TTC549 (cell line): ENCODE measurements around the gene SMTN.
"Not testable (repeated sequence)": the region's sequence is repeated elsewhere in the genome, so short reads cannot be mapped to it uniquely, and the experiment has no call there.

Experiments
- FAIRE-seq: peaks from 2 replicates; lab custom pipeline; 2012; peaks lifted over from hg19 to GRCh38; lab: Jason Lieb, UNC

The SMTN gene

GRCh38 chr22:31080848-31081649, at the start of gene SMTN:
Gene SMTN, plus strand, starts transcription at chr22:31081318. Its CDS starts 1,941 bp downstream, at chr22:31083259.
- FAIRE-seq = no peak

DNA sequence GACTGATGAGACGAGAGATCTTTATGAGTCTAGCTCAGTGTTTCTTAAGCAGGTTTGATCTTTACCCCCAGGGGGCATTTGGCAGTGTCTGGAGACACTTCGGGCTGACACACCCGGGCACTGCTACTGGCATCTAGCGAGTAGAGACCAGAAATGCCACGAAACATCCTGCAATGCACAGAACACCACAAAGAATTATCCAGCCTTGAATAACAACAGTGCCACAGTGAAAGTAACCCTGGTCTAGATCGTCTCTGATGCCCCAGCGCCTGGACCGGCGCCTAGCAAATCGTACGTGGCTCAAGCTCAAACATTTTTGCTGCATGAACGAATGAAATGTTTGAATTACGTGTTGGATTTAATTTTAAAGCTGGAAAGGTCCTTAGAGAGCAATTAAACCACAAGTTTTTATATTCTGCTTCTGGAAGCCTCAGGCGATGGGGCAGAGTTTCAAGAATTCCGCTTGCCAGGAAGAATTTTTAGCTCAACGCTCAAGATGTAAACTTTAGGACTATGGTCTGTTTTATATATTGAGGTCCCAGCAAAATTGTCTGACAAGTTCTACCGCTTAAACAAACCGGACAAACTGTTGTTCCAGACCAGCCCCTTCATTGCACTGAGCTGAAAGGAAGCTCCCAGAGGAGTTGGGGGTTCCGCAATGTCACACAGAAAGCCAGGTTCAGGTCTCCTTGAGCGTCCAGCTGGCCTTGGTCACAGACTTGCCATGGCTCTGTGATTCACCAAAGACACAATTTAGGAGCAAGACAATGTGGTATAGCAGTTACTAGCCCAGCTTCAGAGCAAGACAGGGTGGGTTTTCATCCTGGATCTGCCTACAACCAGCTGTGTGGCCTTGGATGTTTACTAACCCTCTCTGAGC, 44.2 kb upstream of the SMTN start:
- FAIRE-seq = no peak

DNA sequence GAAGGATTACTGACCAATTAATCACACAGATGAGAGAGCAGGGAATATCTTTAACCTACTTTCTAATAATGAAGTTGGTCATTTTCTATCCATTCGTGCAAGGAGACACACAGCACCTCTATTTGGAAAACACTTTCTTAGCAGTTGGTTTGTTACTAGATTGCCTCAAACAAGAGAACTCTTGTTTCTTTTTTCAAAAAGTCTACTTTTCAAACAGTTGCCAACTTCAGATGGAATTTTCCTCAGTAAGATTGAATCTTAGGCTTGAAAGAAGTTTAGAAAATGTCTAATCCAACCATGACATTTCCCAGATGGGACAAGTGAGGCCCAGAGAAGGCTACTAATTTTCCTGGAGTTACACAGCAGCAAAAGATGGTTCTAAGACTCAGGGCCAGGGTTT, 42.4 kb upstream of the SMTN start:
- FAIRE-seq = no peak

- no peak for FAIRE-seq
Measured at GRCh38 chr22:31039393-31039792, 41.7 kb upstream of the SMTN start.

DNA sequence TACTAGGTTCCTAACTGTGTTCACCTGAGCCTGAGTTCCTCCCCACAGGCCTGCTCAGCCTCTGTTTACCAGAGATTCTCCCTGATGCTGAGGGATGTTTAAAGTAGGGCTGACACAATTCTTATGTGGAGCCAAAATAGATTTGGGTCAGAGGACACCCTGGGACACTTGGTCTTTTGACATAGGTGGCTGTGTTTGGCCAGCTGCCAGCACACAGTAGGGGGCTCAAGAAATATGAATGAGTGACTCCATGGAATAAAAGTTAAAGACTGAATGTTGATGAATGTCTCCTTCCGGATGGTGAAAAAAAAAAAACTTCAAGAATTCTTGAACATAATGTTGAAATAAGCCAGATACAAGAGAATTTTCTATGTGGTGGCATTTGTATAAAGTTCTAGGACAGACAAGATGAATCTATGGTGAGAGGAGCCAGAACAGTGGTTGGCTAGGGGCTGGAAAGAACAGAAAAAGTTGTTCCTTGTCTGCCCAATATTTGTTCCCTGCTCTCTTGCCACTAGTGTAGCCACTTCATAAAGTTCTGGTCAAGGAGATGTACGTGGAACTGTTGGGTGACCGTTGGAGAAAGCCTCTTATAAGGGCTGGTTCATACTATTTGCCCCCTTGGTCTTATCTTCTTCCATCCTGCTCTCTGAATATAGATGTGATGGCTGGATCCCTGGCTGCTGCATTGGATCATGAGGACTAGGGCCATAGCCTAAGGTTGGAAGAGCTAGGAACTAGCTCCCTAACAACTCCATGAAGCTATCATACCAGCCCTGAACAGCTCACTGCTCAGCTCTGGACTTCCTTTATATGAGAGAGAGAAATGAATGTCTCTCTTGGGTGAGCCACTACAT, 40.3 kb upstream of the SMTN start:
- no peak for FAIRE-seq

- no peak for FAIRE-seq
Measured at GRCh38 chr22:31044262-31044861, 36.8 kb upstream of the SMTN start.

DNA sequence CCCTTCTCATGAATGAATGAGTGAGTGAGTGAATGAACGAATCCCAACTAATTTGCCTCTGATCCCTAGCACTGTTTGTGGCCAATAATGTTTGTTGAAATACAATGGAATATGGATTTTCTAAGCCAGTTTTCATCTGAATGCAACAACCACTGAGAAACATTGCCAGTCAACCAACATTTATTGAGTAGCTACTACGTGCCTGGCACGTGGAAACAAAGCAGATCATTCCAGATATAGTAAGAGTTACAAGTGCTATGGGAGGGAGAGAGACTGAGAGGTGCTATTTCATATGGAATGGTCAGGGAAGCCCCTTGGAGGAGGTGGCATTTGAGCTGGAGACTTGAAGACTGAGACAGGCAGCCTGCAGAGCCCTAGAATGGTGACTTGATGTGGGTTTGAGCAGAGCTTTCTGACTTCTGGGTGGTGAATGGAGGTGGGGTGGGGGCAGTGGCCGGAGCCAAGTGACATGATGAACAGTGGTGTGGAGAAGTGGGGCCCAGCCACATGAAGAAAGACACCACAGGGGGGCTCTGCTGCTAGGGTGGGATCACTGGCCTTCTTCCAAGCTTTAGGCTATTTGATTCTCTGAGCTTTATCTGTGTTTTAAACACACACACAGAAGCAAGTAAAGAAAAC, 35.1 kb upstream of the SMTN start:
- FAIRE-seq = no peak

DNA sequence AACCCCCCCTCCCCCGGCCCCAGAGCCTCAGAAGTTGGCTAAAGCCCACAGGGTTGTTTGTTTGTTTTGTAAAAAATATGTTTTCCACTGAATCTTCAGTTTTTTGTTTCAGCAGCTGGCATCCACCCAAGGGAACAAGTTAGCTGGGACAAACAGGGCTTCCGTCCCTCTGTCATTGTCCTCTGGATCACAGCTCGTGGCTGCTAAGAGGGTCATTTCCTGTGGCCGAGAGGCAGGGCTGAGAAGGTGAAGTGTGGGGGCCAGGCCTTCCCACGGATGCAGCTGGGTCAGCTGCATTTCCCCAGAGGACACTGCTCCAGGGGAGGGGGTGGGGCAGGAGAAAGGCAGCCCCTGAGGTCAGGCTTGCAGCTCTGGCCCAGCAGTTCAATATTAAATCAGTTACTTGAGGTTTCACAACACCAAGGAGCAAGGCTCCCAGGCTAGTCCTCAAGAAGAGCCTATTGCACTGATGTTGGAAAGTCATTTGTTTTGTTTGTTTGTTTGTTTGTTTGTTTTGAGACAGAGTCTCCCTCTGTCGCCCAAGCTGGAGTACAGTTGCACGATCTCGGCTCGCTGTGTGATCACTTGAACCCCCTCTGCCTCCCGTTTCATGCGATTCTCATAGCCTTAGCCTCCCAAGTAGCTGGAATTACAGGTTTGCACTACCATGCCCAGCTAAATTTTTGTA, 34.4 kb upstream of the SMTN start:
- no peak for FAIRE-seq

DNA sequence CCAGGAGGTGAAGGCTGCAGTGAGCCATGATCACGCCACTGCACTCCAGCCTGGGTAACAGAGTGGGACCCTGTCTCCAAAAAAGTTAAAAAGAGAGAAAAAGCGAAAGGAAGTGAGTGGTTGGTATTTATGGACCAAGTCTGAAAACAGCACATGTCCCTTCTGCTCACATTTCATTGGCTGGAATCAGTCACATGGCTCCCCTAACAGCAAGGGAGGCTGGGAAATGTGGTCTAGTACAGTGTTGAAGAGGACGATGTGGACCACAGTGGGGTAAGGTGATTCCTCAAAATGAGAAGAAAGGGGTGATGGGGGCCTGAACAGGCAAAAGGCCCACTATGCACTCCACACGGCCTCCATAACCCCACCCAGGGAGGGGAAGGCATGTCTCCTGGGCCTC, 32.5 kb upstream of the SMTN start:
- FAIRE-seq = no peak

- FAIRE-seq = no peak
Measured at GRCh38 chr22:31049815-31050420, 31.2 kb upstream of the SMTN start.

- no peak for FAIRE-seq
Measured at GRCh38 chr22:31055117-31055634, 25.9 kb upstream of the SMTN start.

DNA sequence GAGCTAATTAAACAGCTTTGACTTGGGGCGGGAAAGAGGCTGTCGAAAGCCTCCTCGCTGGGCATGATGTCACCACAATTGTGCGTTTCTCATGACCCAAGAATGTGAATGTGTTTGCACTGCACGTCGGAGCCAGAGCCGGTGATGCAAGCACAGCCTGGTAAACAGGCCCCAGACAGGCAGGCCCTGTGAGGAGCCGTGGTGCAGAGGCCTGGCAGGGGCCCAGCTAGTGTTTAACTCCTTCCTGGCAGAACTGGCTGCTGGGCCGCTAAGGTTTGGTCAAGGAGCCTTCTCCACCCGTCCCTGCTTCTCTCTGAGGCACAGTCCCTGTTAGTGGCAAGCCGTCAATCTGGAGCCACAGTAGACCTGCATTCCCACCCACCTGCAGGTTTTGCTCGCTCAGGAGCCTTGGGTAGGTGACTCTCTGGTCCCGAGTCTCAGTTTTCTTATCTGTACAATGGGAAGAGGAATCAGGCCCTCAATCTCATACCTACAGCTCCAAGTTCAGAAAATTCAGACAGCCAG, 25.4 kb upstream of the SMTN start:
- FAIRE-seq = no peak

DNA sequence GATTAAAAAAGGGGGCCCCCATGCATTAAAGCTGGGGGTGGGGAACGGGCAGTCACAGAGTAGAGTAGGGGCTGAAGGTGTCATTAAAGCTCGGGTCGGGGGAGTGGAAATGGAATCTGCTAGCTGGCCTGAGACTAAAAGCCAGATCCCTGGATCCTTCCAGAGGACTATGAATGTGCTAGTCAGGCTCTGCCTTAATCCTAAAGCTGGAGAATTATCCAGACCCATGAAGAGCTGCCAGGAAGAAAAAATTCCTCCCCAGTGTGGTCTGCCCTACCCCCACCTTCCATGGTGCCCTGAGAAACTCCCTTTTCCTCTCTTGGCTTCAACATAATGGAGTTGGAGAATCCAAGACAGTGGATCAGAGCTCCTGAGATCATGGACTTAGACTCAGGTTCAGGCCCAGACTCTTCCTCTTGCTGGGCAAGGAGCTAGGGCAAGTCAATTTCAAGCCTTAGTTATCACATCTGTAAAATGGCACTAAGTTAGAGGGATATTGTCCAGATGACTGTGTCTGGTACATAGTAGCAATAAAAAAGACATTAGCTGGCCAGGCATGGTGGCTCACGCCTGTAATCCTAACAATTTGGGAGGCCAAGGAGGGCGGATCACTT, 24.0 kb upstream of the SMTN start:
- no peak for FAIRE-seq

DNA sequence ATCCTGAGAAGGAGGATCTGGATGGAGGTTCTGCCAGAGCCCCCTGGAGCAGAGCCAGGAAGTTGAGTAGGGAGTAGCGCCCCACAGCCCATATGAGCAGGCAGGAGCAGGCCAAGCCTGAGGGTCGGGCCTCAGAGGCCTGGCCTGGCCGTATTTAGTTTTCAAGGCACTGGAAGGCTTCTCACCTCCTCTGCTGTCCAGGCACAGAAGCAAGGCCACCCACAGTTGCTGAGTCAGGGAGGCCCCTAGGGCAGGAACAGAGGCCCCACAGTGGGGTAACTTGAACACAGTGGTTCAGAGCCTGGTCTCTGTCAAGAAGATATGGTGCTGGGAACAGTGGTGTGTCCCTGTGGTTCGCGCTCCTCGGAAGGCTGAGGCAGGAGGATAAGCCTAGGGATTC, 21.5 kb upstream of the SMTN start:
- FAIRE-seq = not testable (repeated sequence)

- FAIRE-seq = no peak
Measured at GRCh38 chr22:31062566-31063230, 18.4 kb upstream of the SMTN start.

DNA sequence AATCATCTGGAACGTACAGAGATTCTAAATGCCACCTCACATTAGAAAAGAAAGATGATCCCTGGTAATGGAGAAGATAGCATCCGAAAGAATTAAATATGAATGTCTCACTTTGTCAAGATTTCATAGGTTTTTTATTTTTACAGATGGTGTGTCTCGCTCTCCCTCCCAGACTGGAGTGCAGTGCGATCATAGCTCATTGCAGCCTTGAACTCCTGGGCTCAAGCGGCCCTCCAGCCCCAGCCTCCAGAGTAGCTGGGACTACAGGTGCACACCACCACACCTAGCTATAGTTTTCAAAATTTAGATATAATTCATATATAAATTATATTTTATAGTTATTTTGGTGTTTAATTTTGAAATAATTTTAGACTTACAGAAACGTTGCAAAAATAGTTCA, 16.7 kb upstream of the SMTN start:
- no peak for FAIRE-seq

- no peak for FAIRE-seq
Measured at GRCh38 chr22:31068970-31069369, 12.1 kb upstream of the SMTN start.

GRCh38 chr22:31069691-31070314, 11.3 kb upstream of the SMTN start:
- FAIRE-seq = not testable (repeated sequence)
